HepG2 (cell line): ENCODE results near the gene NUP214. TPM values are rescaled to one million over a fixed set of nuclear protein-coding genes. Genes with fewer than 3 reads are reported as not detected.

Source experiments
- ATF1 ChIP-seq: IDR thresholded peaks from 2 replicates; pipeline ENCODE4 v1.6.1; 2016; ENCODE audit warnings: mild to moderate bottlenecking, control low read depth
- CAMTA2 ChIP-seq: sonication (generic); formaldehyde crosslinking; IDR thresholded peaks from 2 replicates; pipeline ENCODE4 v1.4.0; 2020; ENCODE audit warnings: mild to moderate bottlenecking, missing genetic modification reagents, borderline replicate concordance
- CBFB ChIP-seq: sonication (generic); formaldehyde crosslinking; IDR thresholded peaks from 2 replicates; pipeline ENCODE4 v1.4.0; 2020; ENCODE audit warnings: missing genetic modification reagents
- DNMT1 ChIP-seq: sonication (generic); formaldehyde crosslinking; IDR thresholded peaks from 2 replicates; pipeline ENCODE4 v1.5.1; 2020; ENCODE audit warnings: mild to moderate bottlenecking, missing genetic modification reagents
- HDAC6 ChIP-seq: fragments of 200-600 bp; sonication (generic); IDR thresholded peaks from 2 replicates; pipeline ENCODE4 v1.7.0; 2017; ENCODE audit warnings: mild to moderate bottlenecking, antibody characterized with exemption, low read length, low read depth
- KLF6 ChIP-seq: IDR thresholded peaks from 2 replicates; pipeline ENCODE4 v1.8.0; 2016; ENCODE audit warnings: missing biosample characterization, missing genetic modification reagents
- MATR3 ChIP-seq: sonication (generic); formaldehyde crosslinking; IDR thresholded peaks from 2 replicates; pipeline ENCODE4 v1.4.0; 2020; ENCODE audit warnings: missing genetic modification reagents
- MTA1 ChIP-seq: sonication (generic); formaldehyde crosslinking; IDR thresholded peaks from 2 replicates; pipeline ENCODE4 v1.4.0; 2020; ENCODE audit warnings: missing genetic modification reagents, mild to moderate bottlenecking, borderline replicate concordance
- MTF2 ChIP-seq: sonication (generic); formaldehyde crosslinking; IDR thresholded peaks from 2 replicates; pipeline ENCODE4 v1.5.0; 2020; ENCODE audit warnings: missing genetic modification reagents, borderline replicate concordance
- SATB2 ChIP-seq: sonication (generic); formaldehyde crosslinking; IDR thresholded peaks from 2 replicates; pipeline ENCODE4 v1.5.0; 2020; ENCODE audit warnings: missing genetic modification reagents
- SNRNP70 ChIP-seq: fragments of 200-400 bp; formaldehyde crosslinking; IDR thresholded peaks from 2 replicates; pipeline ENCODE4 v1.6.1; 2017; ENCODE audit warnings: mild to moderate bottlenecking, low read depth, low read length, moderate library complexity
- STAT5B ChIP-seq: sonication (generic); formaldehyde crosslinking; IDR thresholded peaks from 2 replicates; pipeline ENCODE4 v1.4.0; 2020; ENCODE audit warnings: missing genetic modification reagents
- TOE1 ChIP-seq: sonication (generic); formaldehyde crosslinking; IDR thresholded peaks from 2 replicates; pipeline ENCODE4 v1.4.0; 2020; ENCODE audit warnings: mild to moderate bottlenecking, missing genetic modification reagents
- ZBTB20 ChIP-seq: sonication (generic); formaldehyde crosslinking; IDR thresholded peaks from 2 replicates; pipeline ENCODE4 v1.8.1; 2023; ENCODE audit warnings: missing genetic modification reagents, low read depth, mild to moderate bottlenecking, borderline replicate concordance
- ZNF124 ChIP-seq: sonication (generic); formaldehyde crosslinking; IDR thresholded peaks from 2 replicates; pipeline ENCODE4 v1.4.0; 2020; ENCODE audit warnings: missing genetic modification reagents
- ZNF180 ChIP-seq: sonication (generic); formaldehyde crosslinking; IDR thresholded peaks from 2 replicates; pipeline ENCODE4 v1.4.0; 2020; ENCODE audit warnings: low read depth, missing genetic modification reagents, borderline replicate concordance
- ZNF264 ChIP-seq: sonication (generic); formaldehyde crosslinking; IDR thresholded peaks from 2 replicates; pipeline ENCODE4 v1.4.0; 2020; ENCODE audit warnings: missing genetic modification reagents
- ZNF468 ChIP-seq: sonication (generic); formaldehyde crosslinking; IDR thresholded peaks from 2 replicates; pipeline ENCODE4 v1.8.0; 2022; ENCODE audit warnings: mild to moderate bottlenecking, moderate library complexity, missing genetic modification reagents
- ZNF557 ChIP-seq: sonication (generic); formaldehyde crosslinking; IDR thresholded peaks from 2 replicates; pipeline ENCODE4 v1.4.0; 2020; ENCODE audit warnings: missing genetic modification reagents
- ZNF616 ChIP-seq: sonication (generic); formaldehyde crosslinking; IDR thresholded peaks from 2 replicates; pipeline ENCODE4 v1.5.0; 2020; ENCODE audit warnings: low read depth, mild to moderate bottlenecking, missing genetic modification reagents
- ZNF672 ChIP-seq: sonication (generic); formaldehyde crosslinking; IDR thresholded peaks from 2 replicates; pipeline ENCODE4 v1.8.1; 2022; ENCODE audit warnings: missing genetic modification reagents
- ZNF772 ChIP-seq: sonication (generic); formaldehyde crosslinking; IDR thresholded peaks from 2 replicates; pipeline ENCODE4 v1.5.0; 2020; ENCODE audit warnings: mild to moderate bottlenecking, missing genetic modification reagents
- ZNF780A ChIP-seq: sonication (generic); formaldehyde crosslinking; IDR thresholded peaks from 2 replicates; pipeline ENCODE4 v1.8.0; 2022; ENCODE audit warnings: mild to moderate bottlenecking, missing genetic modification reagents, moderate library complexity
- polyA plus RNA-seq, 8 experiments: library from polyadenylated mRNA; depleted of rRNA in 3 of 8; stranded (reverse) in 7 of 8; unstranded in 1 of 8; fragments of >200 nt; fragmentation: Illumina TruSeq in 4 of 8; extraction: Trizol in 4 of 8; gene quantifications; 2 replicates each; pipeline versions ENCODE4 v1.2.1 to v1.2.3, GENCODE V29; 2011 to 2016; ENCODE audit warnings: low read depth in 4 of 8, missing spikeins in 1 of 8, mixed read lengths in 1 of 8; ENCODE audit not compliant: insufficient read depth in 1 of 8
- total RNA-seq, 5 experiments: library from RNA; depleted of rRNA; stranded (reverse); fragments of >200 nt; fragmentation: Illumina TruSeq; extraction: Trizol; gene quantifications; 2 replicates each; pipeline ENCODE4 v1.2.3, GENCODE V29; 2016; ENCODE audit warnings: low read depth in 1 of 5
- TF ChIP-seq, protein P1 (sequence below): sonication (generic); formaldehyde crosslinking; IDR thresholded peaks from 2 replicates; pipeline ENCODE4 v1.8.0; 2022; ENCODE audit warnings: mild to moderate bottlenecking, missing genetic modification reagents, moderate library complexity
- TF ChIP-seq, protein P2 (sequence below): IDR thresholded peaks from 2 replicates; pipeline ENCODE4 v1.6.1; 2016; ENCODE audit warnings: mild to moderate bottlenecking, missing biosample characterization, missing genetic modification reagents
- TF ChIP-seq, protein P3 (sequence below): sonication (generic); formaldehyde crosslinking; IDR thresholded peaks from 2 replicates; pipeline ENCODE4 v1.4.0; 2020; ENCODE audit warnings: missing genetic modification reagents, borderline replicate concordance
- TF ChIP-seq, protein P4 (sequence below): sonication (generic); formaldehyde crosslinking; IDR thresholded peaks from 2 replicates; pipeline ENCODE4 v1.4.0; 2020; ENCODE audit warnings: missing genetic modification reagents

The NUP214 gene
- total and polyA plus RNA-seq, 2 of the 13 experiments (the other 11 are each of a cell fraction or from before 2014, with no cell fraction given): 8.4 to 16.0 TPM

DNA sequence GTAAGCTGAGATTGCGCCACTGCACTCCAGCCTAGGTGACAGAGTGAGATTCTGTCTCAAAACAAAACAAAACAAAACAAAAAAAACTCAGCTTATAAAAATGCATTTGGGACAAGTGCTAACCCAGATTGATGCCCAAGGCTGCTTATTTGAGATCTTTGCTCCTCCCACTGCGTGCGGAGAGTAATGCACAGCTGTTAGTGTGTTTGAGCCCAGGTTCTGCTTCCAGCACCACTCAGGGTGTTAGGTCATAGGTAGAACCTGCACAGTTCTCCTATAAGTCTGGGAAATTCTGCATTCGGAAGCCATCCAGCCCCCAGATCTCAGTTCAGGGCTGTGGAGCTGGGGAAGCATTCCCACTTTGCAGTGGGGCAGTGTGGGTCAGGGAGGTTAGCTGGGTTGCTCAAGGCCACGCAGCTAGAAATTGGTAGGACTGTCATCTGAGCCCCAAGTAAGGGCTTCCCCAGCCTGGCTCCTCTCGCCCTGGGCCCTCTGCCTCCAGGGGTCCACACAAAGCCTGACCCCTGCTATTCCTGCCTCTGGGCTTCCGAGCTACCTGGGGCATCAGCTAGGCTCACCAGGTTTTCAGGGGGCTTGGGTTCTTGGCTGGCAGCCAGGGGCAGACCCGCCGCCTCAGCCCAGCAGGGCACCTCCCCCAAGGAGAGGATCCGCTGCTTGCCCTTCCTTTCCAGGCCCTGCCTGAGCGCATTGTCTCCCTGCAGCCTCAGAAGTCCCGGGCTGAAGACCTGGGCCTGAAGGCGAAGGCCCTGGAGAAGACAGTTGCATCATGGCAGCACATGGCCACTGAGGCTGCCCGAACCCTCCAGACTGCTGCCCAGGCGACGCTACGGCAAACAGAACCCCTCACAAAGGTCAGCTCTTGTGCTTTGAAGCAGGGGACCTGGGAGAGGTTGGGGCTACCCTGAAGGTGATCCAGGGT is 46.7 kb upstream of the NUP214 start (continued):
- TF ChIP-seq, protein P1, sequence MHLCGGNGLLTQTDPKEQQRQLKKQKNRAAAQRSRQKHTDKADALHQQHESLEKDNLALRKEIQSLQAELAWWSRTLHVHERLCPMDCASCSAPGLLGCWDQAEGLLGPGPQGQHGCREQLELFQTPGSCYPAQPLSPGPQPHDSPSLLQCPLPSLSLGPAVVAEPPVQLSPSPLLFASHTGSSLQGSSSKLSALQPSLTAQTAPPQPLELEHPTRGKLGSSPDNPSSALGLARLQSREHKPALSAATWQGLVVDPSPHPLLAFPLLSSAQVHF (CRISPR knock-in tag): no peak
- no peak for TF ChIP-seq TOE1
- TF ChIP-seq, protein P2, sequence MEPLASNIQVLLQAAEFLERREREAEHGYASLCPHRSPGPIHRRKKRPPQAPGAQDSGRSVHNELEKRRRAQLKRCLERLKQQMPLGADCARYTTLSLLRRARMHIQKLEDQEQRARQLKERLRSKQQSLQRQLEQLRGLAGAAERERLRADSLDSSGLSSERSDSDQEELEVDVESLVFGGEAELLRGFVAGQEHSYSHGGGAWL (CRISPR knock-in tag): no peak
- no peak for TF ChIP-seq ZNF180 (CRISPR knock-in tag)
- TF ChIP-seq DNMT1: no peak
- no peak for TF ChIP-seq MTF2 (CRISPR knock-in tag)
- no peak for TF ChIP-seq ATF1
- no peak for TF ChIP-seq ZNF557 (CRISPR knock-in tag)
- TF ChIP-seq ZNF672 (CRISPR knock-in tag): no peak
- no peak; the same call in 1 of the 2 replicates for TF ChIP-seq SATB2 (CRISPR knock-in tag)
- TF ChIP-seq MATR3 (CRISPR knock-in tag): no peak
- no peak for TF ChIP-seq SNRNP70
- TF ChIP-seq, protein P3, sequence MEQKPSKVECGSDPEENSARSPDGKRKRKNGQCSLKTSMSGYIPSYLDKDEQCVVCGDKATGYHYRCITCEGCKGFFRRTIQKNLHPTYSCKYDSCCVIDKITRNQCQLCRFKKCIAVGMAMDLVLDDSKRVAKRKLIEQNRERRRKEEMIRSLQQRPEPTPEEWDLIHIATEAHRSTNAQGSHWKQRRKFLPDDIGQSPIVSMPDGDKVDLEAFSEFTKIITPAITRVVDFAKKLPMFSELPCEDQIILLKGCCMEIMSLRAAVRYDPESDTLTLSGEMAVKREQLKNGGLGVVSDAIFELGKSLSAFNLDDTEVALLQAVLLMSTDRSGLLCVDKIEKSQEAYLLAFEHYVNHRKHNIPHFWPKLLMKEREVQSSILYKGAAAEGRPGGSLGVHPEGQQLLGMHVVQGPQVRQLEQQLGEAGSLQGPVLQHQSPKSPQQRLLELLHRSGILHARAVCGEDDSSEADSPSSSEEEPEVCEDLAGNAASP (CRISPR knock-in tag): peak; percentile 91; the same call in 1 of the 2 replicates
- TF ChIP-seq ZNF124 (CRISPR knock-in tag): no peak
- TF ChIP-seq ZNF616 (CRISPR knock-in tag): no peak
- TF ChIP-seq HDAC6: no peak
- no peak for TF ChIP-seq STAT5B (CRISPR knock-in tag)
- TF ChIP-seq ZNF772: no peak
- TF ChIP-seq ZNF780A (CRISPR knock-in tag): 0 out of 2 replicates have a peak, but pooled peaks have one; percentile 20
- no peak for TF ChIP-seq CAMTA2 (CRISPR knock-in tag)
- no peak for TF ChIP-seq ZNF468
- TF ChIP-seq, protein P4, sequence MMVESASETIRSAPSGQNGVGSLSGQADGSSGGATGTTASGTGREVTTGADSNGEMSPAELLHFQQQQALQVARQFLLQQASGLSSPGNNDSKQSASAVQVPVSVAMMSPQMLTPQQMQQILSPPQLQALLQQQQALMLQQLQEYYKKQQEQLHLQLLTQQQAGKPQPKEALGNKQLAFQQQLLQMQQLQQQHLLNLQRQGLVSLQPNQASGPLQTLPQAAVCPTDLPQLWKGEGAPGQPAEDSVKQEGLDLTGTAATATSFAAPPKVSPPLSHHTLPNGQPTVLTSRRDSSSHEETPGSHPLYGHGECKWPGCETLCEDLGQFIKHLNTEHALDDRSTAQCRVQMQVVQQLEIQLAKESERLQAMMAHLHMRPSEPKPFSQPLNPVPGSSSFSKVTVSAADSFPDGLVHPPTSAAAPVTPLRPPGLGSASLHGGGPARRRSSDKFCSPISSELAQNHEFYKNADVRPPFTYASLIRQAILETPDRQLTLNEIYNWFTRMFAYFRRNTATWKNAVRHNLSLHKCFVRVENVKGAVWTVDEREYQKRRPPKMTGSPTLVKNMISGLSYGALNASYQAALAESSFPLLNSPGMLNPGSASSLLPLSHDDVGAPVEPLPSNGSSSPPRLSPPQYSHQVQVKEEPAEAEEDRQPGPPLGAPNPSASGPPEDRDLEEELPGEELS: peak; percentile 37
- TF ChIP-seq KLF6 (CRISPR knock-in tag): no peak
- peak; percentile 52; the same call in 1 of the 2 replicates for TF ChIP-seq MTA1 (CRISPR knock-in tag)
- TF ChIP-seq ZNF264 (CRISPR knock-in tag): peak; percentile 70
- 0 out of 2 replicates have a peak, but pooled peaks have one; percentile 24 for TF ChIP-seq CBFB (CRISPR knock-in tag)
- TF ChIP-seq ZBTB20: 0 out of 2 replicates have a peak, but pooled peaks have one; percentile 31
